Activated naive CD8-positive, alpha-beta T cell treated with anti-CD3 and anti-CD28 coated beads, Interleukin-2, amount 10 ng/mL, durations not matched to agents 7 days and 5 days (primary cell): ENCODE results near the gene CNPY4. TPM values are rescaled to one million over a fixed set of nuclear protein-coding genes. Genes with fewer than 3 reads are reported as not detected.
A peak's percentile ranks its signal among the peaks of the same experiment; 100 is the strongest.

Experiments
- ATAC-seq: fragments of 150-1000 bp; cut with Tn5 transposase; one replicate; pipeline ENCODE4 v1.10.0; 2021; ENCODE audit warnings: low read depth, moderate library complexity
- POLR2A ChIA-PET: fragments of 350-600 bp; sonication (Branson Sonifier 250); formaldehyde crosslinking; loops from one replicate; lab custom pipeline; 2021; ENCODE audit warnings: antibody characterized with exemption; lab: Charles Lee
- DNase-seq: peaks from one replicate; pipeline ENCODE4 v3.0.0; 2021
- H3K27ac Mint-ChIP-seq: one replicate; pipeline ENCODE4 v1.8.0; 2022; ENCODE audit warnings: mild to moderate bottlenecking, mixed read lengths
- H3K27me3 Mint-ChIP-seq: one replicate; pipeline ENCODE4 v1.8.0; 2022; ENCODE audit warnings: mild to moderate bottlenecking, moderate library complexity, mixed read lengths
- H3K36me3 Mint-ChIP-seq: one replicate; pipeline ENCODE4 v1.8.0; 2021; ENCODE audit warnings: mild to moderate bottlenecking, mixed read lengths
- H3K4me1 Mint-ChIP-seq: one replicate; pipeline ENCODE4 v1.8.0; 2021; ENCODE audit warnings: mixed read lengths
- H3K4me3 Mint-ChIP-seq: one replicate; pipeline ENCODE4 v1.8.0; 2022; ENCODE audit warnings: mild to moderate bottlenecking, moderate library complexity, mixed read lengths
- H3K9me3 Mint-ChIP-seq: one replicate; pipeline ENCODE4 v1.8.0; 2021; ENCODE audit warnings: mixed read lengths
- total RNA-seq, 2 experiments: library from RNA; stranded (reverse); gene quantifications; one replicate each; pipeline ENCODE4 v1.2.3, GENCODE V29; 2021

The CNPY4 gene
- total RNA-seq, 2 experiments from 2014 or later, result 52.4 to 58.3 TPM

DNA sequence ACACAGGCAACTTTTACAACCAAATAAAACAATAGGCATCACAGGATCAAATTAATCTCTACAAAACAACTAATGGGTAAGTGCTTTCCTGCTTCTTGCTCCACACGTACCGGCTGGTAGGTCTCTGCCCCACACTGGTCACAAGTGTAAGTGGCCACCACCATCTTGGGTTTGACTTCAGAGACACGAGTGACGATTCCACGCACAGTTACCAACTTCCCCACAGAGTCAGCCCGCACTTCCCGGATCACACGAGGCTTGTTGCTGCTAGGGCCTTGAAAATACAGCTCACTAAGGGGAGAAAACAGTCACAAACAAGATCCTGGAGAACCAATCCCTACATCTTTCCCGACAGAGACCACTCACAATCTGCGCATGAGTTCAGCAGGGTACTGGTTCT, 20.5 kb upstream of the CNPY4 start:
- Mint-ChIP-seq H3K4me3 (peak overlapping the region; percentile 61), H3K4me1 (peaks cover 35% of the 10 kb centered on the region), H3K27ac (peak overlapping the region; percentile 54), H3K36me3 (peaks cover 43% of the 10 kb centered on the region), H3K27me3 (no peaks in the 10 kb centered on the region), H3K9me3 (no peaks in the 10 kb centered on the region)
- no peak for ATAC-seq
- DNase-seq, result no peak
- POLR2A ChIA-PET, result interaction anchor here (4.1 kb wide), 1 partner anchor 9 kb away, joined by 57 read pairs; the partner anchor contains the start of gene COPS6

DNA sequence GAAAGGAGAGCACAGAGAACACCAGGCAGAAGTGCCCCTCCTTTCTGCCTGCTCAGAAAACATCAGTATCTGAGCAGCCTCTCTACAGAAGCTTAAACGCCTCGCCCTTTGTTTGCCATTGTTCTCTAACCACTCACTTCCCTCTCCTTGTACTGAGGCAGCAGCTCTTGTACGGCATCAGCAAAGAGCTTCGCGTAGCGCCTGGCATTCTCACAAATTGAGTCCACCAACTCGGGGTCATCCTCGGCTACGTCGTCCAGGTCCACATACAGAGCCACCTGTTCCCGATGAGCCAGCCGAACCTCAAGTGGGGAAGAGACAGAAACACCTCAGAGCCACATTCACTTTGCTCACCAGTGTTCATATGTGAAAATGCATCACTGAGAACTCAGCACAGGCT, 20.0 kb upstream of the CNPY4 start:
- peaks cover 40% of the 10 kb centered on the region for H3K36me3 Mint-ChIP-seq
- peak overlapping the region; percentile 93 for H3K4me3 Mint-ChIP-seq
- POLR2A ChIA-PET, result interaction anchor here (2.5 to 5.1 kb wide), 3 partner anchors 10 to 80 kb away, joined by 5 to 89 read pairs (median 57); partner anchors contain the start of genes COPS6 and MBLAC1
- no peaks in the 10 kb centered on the region for H3K9me3 Mint-ChIP-seq
- ATAC-seq (no peak), DNase-seq (no peak)
- peaks cover 36% of the 10 kb centered on the region for H3K4me1 Mint-ChIP-seq
- H3K27me3 Mint-ChIP-seq, result no peaks in the 10 kb centered on the region
- H3K27ac Mint-ChIP-seq, result peak overlapping the region; percentile 89

- Mint-ChIP-seq H3K4me3 (peak overlapping the region; percentile 93), H3K27ac (peak overlapping the region; percentile 89), H3K4me1 (peaks cover 36% of the 10 kb centered on the region), H3K36me3 (peaks cover 35% of the 10 kb centered on the region), H3K9me3 (no peaks in the 10 kb centered on the region), H3K27me3 (no peaks in the 10 kb centered on the region)
- DNase-seq (peak; percentile 95), ATAC-seq (peak; percentile 74)
- POLR2A ChIA-PET, result interaction anchor here (0.7 to 5.1 kb wide), 21 partner anchors 8 to 691 kb away, joined by 3 to 89 read pairs (median 6); partner anchors contain the start of genes BUD31, CNPY4, COPS6 and GNB2
Observed at GRCh38 chr7:100100420-100101015, 18.9 kb upstream of the CNPY4 start.

GRCh38 chr7:100101016-100101862, 18.2 kb upstream of the CNPY4 start, which contains the start of the genes AP4M1 and MCM7:
Gene AP4M1, plus strand, starts transcription at chr7:100101643. Its CDS starts 72 bp downstream, at chr7:100101715.
Gene MCM7, minus strand, starts transcription at chr7:100101397. Its CDS starts 103 bp downstream, at chr7:100101294.
- POLR2A ChIA-PET, result interaction anchor here (0.6 to 5.1 kb wide), 29 partner anchors 9 to 692 kb away, joined by 3 to 89 read pairs (median 5); partner anchors contain the start of genes BUD31, CNPY4, COPS6 and LAMTOR4
- H3K36me3 Mint-ChIP-seq, result peaks cover 33% of the 10 kb centered on the region
- DNase-seq, result peak; percentile 96

DNA sequence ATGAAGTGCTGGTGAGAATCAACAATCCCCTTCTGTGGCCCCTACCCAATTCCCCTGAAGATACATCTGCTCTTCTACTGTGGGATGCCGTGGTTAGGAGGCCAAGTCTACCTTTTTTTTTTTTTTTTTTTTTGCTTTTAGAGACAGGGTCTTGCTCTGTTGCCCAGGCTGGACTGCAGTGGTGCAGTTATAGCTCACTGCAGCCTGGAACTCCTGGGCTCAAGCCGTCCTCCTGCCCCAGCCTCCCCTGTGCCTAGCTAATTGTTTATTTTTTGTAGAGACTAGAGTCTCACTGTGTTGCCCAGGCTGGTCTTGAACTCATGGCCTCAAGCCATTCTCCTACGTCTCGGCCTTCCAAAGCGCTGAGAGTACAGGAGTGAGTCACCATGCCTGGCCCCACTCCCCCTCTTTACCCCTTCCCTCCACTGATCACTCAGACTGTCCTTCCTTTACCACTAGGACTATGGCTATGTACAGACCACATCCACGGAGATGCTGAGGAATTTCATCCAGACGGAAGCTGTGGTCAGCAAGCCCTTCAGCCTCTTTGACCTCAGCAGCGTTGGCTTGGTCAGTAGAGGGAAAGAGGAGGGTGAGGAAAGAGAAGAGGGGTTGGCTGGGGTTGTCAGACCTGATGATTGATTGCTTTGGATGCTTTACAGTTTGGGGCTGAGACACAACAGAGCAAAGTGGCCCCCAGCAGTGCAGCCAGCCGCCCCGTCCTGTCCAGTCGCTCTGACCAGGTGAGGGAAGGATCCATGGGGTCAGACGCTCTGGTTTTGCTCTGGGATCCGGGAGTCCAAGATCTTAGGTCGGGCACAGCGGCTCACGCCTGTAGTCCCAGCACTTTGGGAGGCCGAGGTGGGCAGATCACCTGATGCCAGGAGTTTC, 16.2 kb upstream of the CNPY4 start:
- H3K36me3 Mint-ChIP-seq, result peaks cover 22% of the 10 kb centered on the region
- H3K27ac Mint-ChIP-seq, result peak overlapping the region; percentile 11
- ATAC-seq (no peak), DNase-seq (no peak)
- peaks cover 26% of the 10 kb centered on the region for H3K4me1 Mint-ChIP-seq
- POLR2A ChIA-PET, result interaction anchor here (0.7 to 5.1 kb wide), 6 partner anchors 10 to 119 kb away, joined by 3 to 89 read pairs (median 20); partner anchors contain the start of genes CNPY4, COPS6 and MBLAC1
- no peaks in the 10 kb centered on the region for H3K9me3 Mint-ChIP-seq
- no peaks in the 10 kb centered on the region for H3K27me3 Mint-ChIP-seq
- peak overlapping the region; percentile 93 for H3K4me3 Mint-ChIP-seq

More at GRCh38 chr7:100101016-100101862, 18.2 kb upstream of the CNPY4 start, which contains the start of the genes AP4M1 and MCM7:
- H3K27me3 Mint-ChIP-seq, result no peaks in the 10 kb centered on the region
- peak; percentile 87 for ATAC-seq
- peak within 1 kb of the TSS; percentile 93 for H3K4me3 Mint-ChIP-seq
- H3K4me1 Mint-ChIP-seq, result peaks cover 31% of the 10 kb centered on the region
- no peaks in the 10 kb centered on the region for H3K9me3 Mint-ChIP-seq
- H3K27ac Mint-ChIP-seq, result peak within 1 kb of the TSS; percentile 89

GRCh38 chr7:100105534-100105933, 13.9 kb upstream of the CNPY4 start:
- Mint-ChIP-seq H3K4me1 (peaks cover 6% of the 10 kb centered on the region), H3K4me3 (no peak overlapping the region), H3K27me3 (no peaks in the 10 kb centered on the region), H3K27ac (no peak overlapping the region), H3K36me3 (peaks cover 11% of the 10 kb centered on the region), H3K9me3 (no peaks in the 10 kb centered on the region)
- ATAC-seq, result no peak
- no peak for DNase-seq
- POLR2A ChIA-PET, result no interaction called here

- no peak for ATAC-seq
- DNase-seq, result no peak
- Mint-ChIP-seq H3K9me3 (no peaks in the 10 kb centered on the region), H3K27me3 (no peaks in the 10 kb centered on the region), H3K27ac (no peak overlapping the region), H3K4me3 (no peak overlapping the region), H3K4me1 (peaks cover 6% of the 10 kb centered on the region), H3K36me3 (peaks cover 16% of the 10 kb centered on the region)
- POLR2A ChIA-PET, result interaction anchor here (0.8 kb wide), 1 partner anchor 42 kb away, joined by 3 read pairs; the partner anchor contains the start of gene LAMTOR4
Observed at GRCh38 chr7:100106633-100107032, 12.8 kb upstream of the CNPY4 start.

DNA sequence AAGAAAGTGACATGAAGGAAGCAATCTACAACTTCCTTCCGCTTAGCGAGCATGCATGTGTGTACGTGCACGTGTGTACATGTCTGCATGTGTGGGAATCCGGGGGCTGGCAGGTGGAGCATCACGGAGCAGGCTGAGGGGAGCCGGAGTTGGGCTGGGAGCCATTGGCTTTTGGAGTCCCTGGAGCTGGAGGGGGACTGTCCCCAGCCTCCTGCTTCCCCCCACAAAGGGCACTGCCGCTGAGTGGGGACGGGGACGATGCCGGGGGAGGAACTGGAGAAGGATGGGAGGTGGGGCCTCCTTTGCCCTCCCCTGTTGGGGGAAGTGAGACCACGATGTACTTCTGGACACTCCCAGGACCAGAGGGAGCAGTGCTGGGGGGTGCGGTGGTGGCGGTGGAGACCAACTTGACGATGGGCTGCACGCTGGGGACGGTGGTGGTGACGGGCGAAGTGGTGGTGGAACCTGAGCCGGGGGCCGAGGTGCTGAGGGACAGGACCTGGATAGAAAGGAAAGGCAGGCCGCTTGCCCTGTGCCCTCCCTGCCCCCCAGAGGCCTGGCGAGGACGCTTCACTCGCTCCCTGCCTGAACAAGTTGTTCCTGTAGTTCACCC, 12.2 kb upstream of the CNPY4 start:
- no peak for DNase-seq
- Mint-ChIP-seq H3K4me1 (peaks cover 6% of the 10 kb centered on the region), H3K36me3 (peaks cover 16% of the 10 kb centered on the region), H3K27ac (no peak overlapping the region), H3K27me3 (no peaks in the 10 kb centered on the region), H3K9me3 (no peaks in the 10 kb centered on the region), H3K4me3 (no peak overlapping the region)
- ATAC-seq, result no peak
- POLR2A ChIA-PET, result interaction anchor here (0.9 kb wide), 1 partner anchor 12 kb away, joined by 3 read pairs; the partner anchor contains the start of gene CNPY4

GRCh38 chr7:100107890-100108289, 11.5 kb upstream of the CNPY4 start:
- POLR2A ChIA-PET, result interaction anchor here (0.6 to 0.9 kb wide), 2 partner anchors 12 to 79 kb away, joined by 3 to 6 read pairs; partner anchors contain the start of gene CNPY4
- H3K27me3 Mint-ChIP-seq, result no peaks in the 10 kb centered on the region
- DNase-seq, result no peak
- no peak overlapping the region for H3K27ac Mint-ChIP-seq
- ATAC-seq, result no peak
- peaks cover 16% of the 10 kb centered on the region for H3K36me3 Mint-ChIP-seq
- no peak overlapping the region for H3K4me3 Mint-ChIP-seq
- H3K9me3 Mint-ChIP-seq, result no peaks in the 10 kb centered on the region
- H3K4me1 Mint-ChIP-seq, result peaks cover 1% of the 10 kb centered on the region

DNA sequence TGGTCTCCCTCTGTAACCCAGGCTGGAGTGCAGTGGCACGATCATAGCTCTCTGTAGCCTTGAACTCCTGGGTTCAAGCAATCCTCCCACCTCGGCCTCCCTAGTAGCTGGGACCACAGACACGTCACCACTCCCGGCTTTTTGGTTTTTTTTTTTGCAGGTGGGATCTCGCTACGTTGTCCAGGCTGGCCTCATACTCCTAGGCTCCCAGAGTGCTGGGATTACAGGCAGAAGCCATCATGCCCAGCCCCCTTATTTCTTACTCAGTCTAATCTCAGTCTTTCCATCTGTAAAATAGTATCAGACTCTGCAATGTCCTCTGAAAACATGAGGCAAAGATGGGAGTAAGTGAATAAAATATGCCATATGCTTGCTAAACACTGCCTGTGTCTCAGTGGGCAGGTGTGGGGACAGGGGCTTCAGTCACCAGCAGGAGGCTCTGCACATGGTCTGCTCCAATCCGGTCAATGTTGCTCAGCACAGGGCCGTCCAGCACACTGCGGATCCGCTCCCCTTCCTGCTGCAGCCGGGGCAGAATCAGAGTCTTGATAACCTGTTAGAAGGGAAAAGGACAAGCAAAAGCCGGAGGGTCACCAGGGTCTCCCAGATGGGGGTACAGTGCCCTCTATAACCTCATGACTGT, 9.8 kb upstream of the CNPY4 start:
- no peaks in the 10 kb centered on the region for H3K4me1 Mint-ChIP-seq
- POLR2A ChIA-PET, result interaction anchor here (0.6 kb wide), 1 partner anchor 258 kb away, joined by 8 read pairs; no protein-coding TSS in a partner anchor
- no peak overlapping the region for H3K4me3 Mint-ChIP-seq
- peaks cover 18% of the 10 kb centered on the region for H3K36me3 Mint-ChIP-seq
- ATAC-seq (no peak), DNase-seq (no peak)
- H3K27ac Mint-ChIP-seq, result no peak overlapping the region
- no peaks in the 10 kb centered on the region for H3K9me3 Mint-ChIP-seq
- H3K27me3 Mint-ChIP-seq, result no peaks in the 10 kb centered on the region

- no peak for DNase-seq
- H3K4me1 Mint-ChIP-seq, result peaks cover 2% of the 10 kb centered on the region
- POLR2A ChIA-PET, result no interaction called here
- no peaks in the 10 kb centered on the region for H3K9me3 Mint-ChIP-seq
- no peak overlapping the region for H3K4me3 Mint-ChIP-seq
- no peaks in the 10 kb centered on the region for H3K27me3 Mint-ChIP-seq
- H3K27ac Mint-ChIP-seq, result no peak overlapping the region
- ATAC-seq, result no peak
- peaks cover 19% of the 10 kb centered on the region for H3K36me3 Mint-ChIP-seq
Observed at GRCh38 chr7:100111156-100111555, 8.3 kb upstream of the CNPY4 start.
